ENCODE results near the gene C6orf15.

DNA sequence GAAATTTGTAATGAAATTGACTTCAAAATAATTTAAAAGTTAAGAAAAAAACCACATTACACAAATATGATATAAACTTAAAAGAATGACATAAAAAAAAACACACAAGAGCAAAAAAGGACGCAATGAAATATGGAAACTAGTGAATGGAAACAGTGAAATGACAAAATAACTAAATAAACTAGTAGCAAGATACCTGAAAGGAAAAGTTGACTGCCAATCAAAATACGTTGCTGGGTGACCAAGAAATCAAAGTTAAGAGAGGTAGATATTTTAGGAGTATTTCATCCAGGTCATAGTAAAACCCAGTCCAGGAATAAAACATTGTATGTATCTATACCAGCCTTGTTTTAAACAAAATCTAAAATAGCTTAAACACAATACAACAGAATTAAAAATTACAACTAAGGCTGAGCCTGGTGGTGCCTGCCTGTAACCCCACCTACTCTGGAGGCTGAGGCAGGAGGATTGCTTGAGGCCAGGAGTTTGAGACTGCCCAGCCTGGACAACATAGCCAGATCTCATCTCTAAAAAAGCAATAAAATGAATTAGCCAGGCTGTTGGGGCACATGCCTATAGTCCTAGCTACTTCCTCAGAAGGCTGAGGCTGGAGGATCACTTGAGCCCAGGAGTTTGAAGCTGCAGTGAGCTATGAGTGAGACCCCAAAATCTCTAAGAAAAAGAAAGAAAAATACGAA lies 22.0 kb downstream of the C6orf15 start:
- TF ChIP-seq, protein P1, sequence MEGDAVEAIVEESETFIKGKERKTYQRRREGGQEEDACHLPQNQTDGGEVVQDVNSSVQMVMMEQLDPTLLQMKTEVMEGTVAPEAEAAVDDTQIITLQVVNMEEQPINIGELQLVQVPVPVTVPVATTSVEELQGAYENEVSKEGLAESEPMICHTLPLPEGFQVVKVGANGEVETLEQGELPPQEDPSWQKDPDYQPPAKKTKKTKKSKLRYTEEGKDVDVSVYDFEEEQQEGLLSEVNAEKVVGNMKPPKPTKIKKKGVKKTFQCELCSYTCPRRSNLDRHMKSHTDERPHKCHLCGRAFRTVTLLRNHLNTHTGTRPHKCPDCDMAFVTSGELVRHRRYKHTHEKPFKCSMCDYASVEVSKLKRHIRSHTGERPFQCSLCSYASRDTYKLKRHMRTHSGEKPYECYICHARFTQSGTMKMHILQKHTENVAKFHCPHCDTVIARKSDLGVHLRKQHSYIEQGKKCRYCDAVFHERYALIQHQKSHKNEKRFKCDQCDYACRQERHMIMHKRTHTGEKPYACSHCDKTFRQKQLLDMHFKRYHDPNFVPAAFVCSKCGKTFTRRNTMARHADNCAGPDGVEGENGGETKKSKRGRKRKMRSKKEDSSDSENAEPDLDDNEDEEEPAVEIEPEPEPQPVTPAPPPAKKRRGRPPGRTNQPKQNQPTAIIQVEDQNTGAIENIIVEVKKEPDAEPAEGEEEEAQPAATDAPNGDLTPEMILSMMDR (IDR thresholded peaks at IDR 0.05), result no peak
- no peak for TF ChIP-seq POLR2AphosphoS5 (IDR thresholded peaks at IDR 0.05)
